GM23248 (cell line): ENCODE results near the gene UGT1A5.

Source experiments
- EZH2 ChIP-seq: fragments of 200-600 bp; sonication (generic); IDR thresholded peaks from 2 replicates; pipeline ENCODE4 v1.6.1; 2018; ENCODE audit warnings: antibody characterized with exemption, mild to moderate bottlenecking; ENCODE audit not compliant: insufficient read depth, poor library complexity, severe bottlenecking
- EZH2phosphoT487 ChIP-seq: fragments of 200-600 bp; sonication (generic); IDR thresholded peaks from 2 replicates; pipeline ENCODE4 v1.6.1; 2018; ENCODE audit warnings: antibody characterized with exemption, moderate library complexity, mild to moderate bottlenecking, low read depth; ENCODE audit not compliant: insufficient read depth

DNA sequence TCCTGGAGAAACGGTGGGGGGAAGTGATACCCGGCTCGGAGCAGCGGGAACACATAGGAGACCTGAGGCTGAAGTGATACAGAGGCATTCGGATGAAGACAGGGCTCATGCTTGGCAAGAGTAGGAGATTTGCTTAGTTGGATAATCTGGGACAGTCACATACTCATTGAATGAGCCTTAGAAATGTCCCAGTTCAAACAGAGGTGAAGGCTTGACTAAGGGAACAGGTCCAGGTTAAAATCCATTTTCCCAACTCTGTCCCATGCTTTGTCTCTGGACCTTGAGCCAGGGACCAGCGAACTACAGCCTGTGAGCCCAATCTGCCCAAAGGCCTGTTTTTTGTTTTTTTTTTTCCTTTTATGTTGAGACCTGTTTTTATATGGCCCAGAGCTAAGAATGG, 18.7 kb upstream of the UGT1A5 start:
- TF ChIP-seq EZH2phosphoT487 (no peak), EZH2 (no peak)
